ENCODE results near the gene TSHZ2. TPM values are rescaled to one million over a fixed set of nuclear protein-coding genes. Genes with fewer than 3 reads are reported as not detected.

Gene TSHZ2
- total and polyA plus RNA-seq, 3 donors from 2014 or later, result 13.0 to 41.9 (median 40.4) TPM

GRCh38 chr20:53040693-53041589, 68.8 kb downstream of the TSHZ2 start:
- TF ChIP-seq POLR2A (IDR thresholded peaks at IDR 0.05) (no peak), CTCF (IDR thresholded peaks at IDR 0.05) (no peak)
- no peaks in the 10 kb centered on the region for H3K27me3 ChIP-seq
- WGBS, 2 donors, result 56 to 61% methylated on average over 13 to 14 of the region's 14 CpGs
- DNase-seq, result no peak
- H3K4me3 ChIP-seq, result no peak overlapping the region
- H3K9me3 ChIP-seq, result no peaks in the 10 kb centered on the region
- no peaks in the 10 kb centered on the region for H3K36me3 ChIP-seq (ENCODE audit: low read depth, missing control alignments)
- peaks cover 7% of the 10 kb centered on the region for H3K4me1 ChIP-seq
- no peak overlapping the region for H3K27ac ChIP-seq
- intact Hi-C loops (cut with DNase I; ENCODE audit: low total_unique reads), result no loop called here

DNA sequence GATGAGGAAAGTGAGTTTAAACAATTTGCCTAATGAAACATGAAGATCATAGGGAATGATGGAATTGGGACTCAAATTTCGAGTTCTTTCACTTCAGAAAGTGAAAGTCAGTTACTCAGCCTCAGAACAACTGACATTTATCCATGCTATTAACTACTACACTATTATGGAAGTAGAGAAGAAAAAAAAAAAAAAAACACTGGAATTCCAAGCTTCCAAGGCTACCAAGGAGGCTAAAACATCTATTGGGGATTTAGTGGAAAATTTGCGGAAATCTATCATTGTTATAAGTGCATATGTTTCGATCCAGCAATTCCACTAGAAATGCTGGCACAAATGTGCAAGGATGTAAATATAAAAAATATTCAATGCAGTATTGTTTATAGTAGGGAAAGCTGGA, 70.4 kb downstream of the TSHZ2 start:
- intact Hi-C loops (cut with DNase I; ENCODE audit: low total_unique reads), result no loop called here
- H3K27me3 ChIP-seq, result no peaks in the 10 kb centered on the region
- no peaks in the 10 kb centered on the region for H3K9me3 ChIP-seq
- peaks cover 4% of the 10 kb centered on the region for H3K4me1 ChIP-seq
- TF ChIP-seq CTCF (IDR thresholded peaks at IDR 0.05) (no peak), POLR2A (IDR thresholded peaks at IDR 0.05) (no peak)
- H3K36me3 ChIP-seq (ENCODE audit: low read depth, missing control alignments), result no peaks in the 10 kb centered on the region
- no peak overlapping the region for H3K27ac ChIP-seq
- no peak overlapping the region for H3K4me3 ChIP-seq
- no peak for DNase-seq
- WGBS, 2 donors, result 82 to 84% methylated on average over 3 of the region's 3 CpGs

DNA sequence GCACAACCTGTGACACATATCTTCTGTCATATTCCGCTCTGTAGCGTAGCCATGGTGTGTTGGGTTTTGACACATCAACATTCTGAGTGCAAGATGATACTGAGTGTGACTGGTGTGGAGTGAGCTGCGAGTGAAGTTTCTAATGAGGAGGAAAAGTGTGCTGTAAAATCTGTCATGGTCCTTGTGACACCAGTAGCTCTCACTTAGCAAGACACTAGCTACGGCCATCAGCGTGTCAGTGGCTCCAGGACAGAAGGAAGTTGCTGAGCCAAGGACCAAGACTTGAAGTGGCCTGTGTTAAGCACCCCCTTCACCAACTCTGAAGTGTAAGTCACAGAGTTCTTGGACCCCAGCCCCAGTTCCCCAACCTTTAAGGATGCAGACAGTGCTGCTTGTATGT, 72.1 kb downstream of the TSHZ2 start:
- Histone ChIP-seq H3K4me1 (peaks cover 4% of the 10 kb centered on the region), H3K4me3 (no peak overlapping the region), H3K9me3 (no peaks in the 10 kb centered on the region), H3K27me3 (no peaks in the 10 kb centered on the region), H3K27ac (no peak overlapping the region), H3K36me3 (ENCODE audit: low read depth, missing control alignments) (no peaks in the 10 kb centered on the region)
- DNase-seq, result no peak
- TF ChIP-seq POLR2A (IDR thresholded peaks at IDR 0.05) (no peak), CTCF (IDR thresholded peaks at IDR 0.05) (no peak)
- WGBS, 2 donors, result 94 to 96% methylated on average over 5 of the region's 5 CpGs
- intact Hi-C loops (cut with DNase I; ENCODE audit: low total_unique reads), result no loop called here

GRCh38 chr20:53045941-53046340, 73.8 kb downstream of the TSHZ2 start:
- intact Hi-C loops (cut with DNase I; ENCODE audit: low total_unique reads), result no loop called here
- H3K27ac ChIP-seq, result no peak overlapping the region
- no peak for DNase-seq
- H3K27me3 ChIP-seq, result no peaks in the 10 kb centered on the region
- 51 to 66% methylated on average over 7 of the region's 7 CpGs for WGBS, 2 donors
- no peak for TF ChIP-seq CTCF (IDR thresholded peaks at IDR 0.05)
- TF ChIP-seq POLR2A (IDR thresholded peaks at IDR 0.05), result no peak
- H3K4me1 ChIP-seq, result peaks cover 4% of the 10 kb centered on the region
- no peaks in the 10 kb centered on the region for H3K9me3 ChIP-seq
- no peaks in the 10 kb centered on the region for H3K36me3 ChIP-seq (ENCODE audit: low read depth, missing control alignments)
- H3K4me3 ChIP-seq, result no peak overlapping the region

- intact Hi-C loops (cut with DNase I; ENCODE audit: low total_unique reads), result no loop called here
- Histone ChIP-seq H3K4me3 (no peak overlapping the region), H3K27ac (no peak overlapping the region), H3K27me3 (no peaks in the 10 kb centered on the region), H3K9me3 (no peaks in the 10 kb centered on the region), H3K36me3 (ENCODE audit: low read depth, missing control alignments) (no peaks in the 10 kb centered on the region), H3K4me1 (no peaks in the 10 kb centered on the region)
- no peak for TF ChIP-seq CTCF (IDR thresholded peaks at IDR 0.05)
- TF ChIP-seq POLR2A (IDR thresholded peaks at IDR 0.05), result no peak
- WGBS, 2 donors, result 94 to 96% methylated on average over 2 of the region's 2 CpGs
- no peak for DNase-seq
Observed at GRCh38 chr20:53047203-53047602, 75.0 kb downstream of the TSHZ2 start.

All from testis (tissue), 3 donors.